ENCODE data around the gene FASTKD3.

GRCh38 chr5:7823594-7823993 lies 45.2 kb downstream of the FASTKD3 start:
- TF ChIP-seq CTCF (conservative IDR thresholded peaks at IDR 0.05; ENCODE audit: low read depth, low read length) (no peak), FOS (IDR thresholded peaks at IDR 0.05; ENCODE audit: low read depth, low read length) (no peak), CHD1 (IDR thresholded peaks at IDR 0.05; ENCODE audit: low read depth, low read length) (no peak), ELK1 (IDR thresholded peaks at IDR 0.05; ENCODE audit: borderline replicate concordance, low read depth, low read length) (no peak), RAD21 (IDR thresholded peaks at IDR 0.05; ENCODE audit: low read length) (no peak), POLR2A (IDR thresholded peaks at IDR 0.05; ENCODE audit: low read depth, low read length) (no peak), USF2 (IDR thresholded peaks at IDR 0.05; ENCODE audit: low read depth, low read length) (no peak), CEBPB (IDR thresholded peaks at IDR 0.05; ENCODE audit: low read depth, low read length) (no peak), BHLHE40 (IDR thresholded peaks at IDR 0.05; ENCODE audit: low read depth, low read length) (no peak), NFE2L2 (IDR thresholded peaks at IDR 0.05; ENCODE audit: low read depth, low read length) (no peak), RCOR1 (IDR thresholded peaks at IDR 0.05; ENCODE audit: insufficient replicate concordance, low read length) (no peak), MAFK (IDR thresholded peaks at IDR 0.05; ENCODE audit: low read depth, low read length) (no peak)

All from IMR-90 (cell line).